Retinal pigment epithelial cell (primary cell): ENCODE results near the gene FBXW12.

Experiments used
- DNase-seq: peaks from one replicate; pipeline ENCODE4 v3.0.0-alpha.2; 2010; ENCODE audit warnings: low read depth
- H3K4me3 ChIP-seq: 2 replicates; pipeline ENCODE4 v1.5.1; 2011; ENCODE audit warnings: mild to moderate bottlenecking, low read length, control low read depth, moderate library complexity
- TF ChIP-seq, protein P1 (sequence below): conservative IDR thresholded peaks from 2 replicates; pipeline ENCODE4 v1.5.1; 2011; ENCODE audit warnings: low read depth, low read length, control low read depth, inconsistent platforms

The FBXW12 gene

DNA sequence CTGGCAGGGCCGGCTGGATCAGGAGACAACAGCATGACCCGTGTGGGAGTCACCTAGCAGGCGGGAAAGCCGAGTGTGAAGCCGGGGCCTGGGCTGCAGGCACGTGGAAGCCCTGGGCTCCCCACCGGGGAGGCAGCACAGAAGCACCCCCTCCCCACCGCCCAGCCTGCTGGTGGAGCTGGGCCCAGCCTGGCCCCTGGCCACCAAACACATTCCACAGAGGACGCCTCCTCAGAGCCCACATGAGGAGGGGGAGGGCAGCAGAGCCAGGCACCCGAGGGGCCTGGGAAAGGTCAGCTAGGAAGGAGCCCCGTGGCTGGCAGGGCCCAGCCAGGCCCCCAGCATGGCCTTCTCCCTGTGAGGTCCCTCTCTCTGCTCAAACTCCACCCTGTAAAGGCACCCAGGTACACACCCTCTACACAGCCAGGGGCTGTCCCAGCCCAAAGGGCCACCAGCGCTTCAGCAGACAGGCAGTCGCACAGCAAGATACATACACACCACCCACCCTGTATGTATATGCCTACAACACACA lies 53.3 kb downstream of the FBXW12 start:
- TF ChIP-seq, protein P1, sequence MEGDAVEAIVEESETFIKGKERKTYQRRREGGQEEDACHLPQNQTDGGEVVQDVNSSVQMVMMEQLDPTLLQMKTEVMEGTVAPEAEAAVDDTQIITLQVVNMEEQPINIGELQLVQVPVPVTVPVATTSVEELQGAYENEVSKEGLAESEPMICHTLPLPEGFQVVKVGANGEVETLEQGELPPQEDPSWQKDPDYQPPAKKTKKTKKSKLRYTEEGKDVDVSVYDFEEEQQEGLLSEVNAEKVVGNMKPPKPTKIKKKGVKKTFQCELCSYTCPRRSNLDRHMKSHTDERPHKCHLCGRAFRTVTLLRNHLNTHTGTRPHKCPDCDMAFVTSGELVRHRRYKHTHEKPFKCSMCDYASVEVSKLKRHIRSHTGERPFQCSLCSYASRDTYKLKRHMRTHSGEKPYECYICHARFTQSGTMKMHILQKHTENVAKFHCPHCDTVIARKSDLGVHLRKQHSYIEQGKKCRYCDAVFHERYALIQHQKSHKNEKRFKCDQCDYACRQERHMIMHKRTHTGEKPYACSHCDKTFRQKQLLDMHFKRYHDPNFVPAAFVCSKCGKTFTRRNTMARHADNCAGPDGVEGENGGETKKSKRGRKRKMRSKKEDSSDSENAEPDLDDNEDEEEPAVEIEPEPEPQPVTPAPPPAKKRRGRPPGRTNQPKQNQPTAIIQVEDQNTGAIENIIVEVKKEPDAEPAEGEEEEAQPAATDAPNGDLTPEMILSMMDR = no peak
- DNase-seq = peak; percentile 78
- peak overlapping the region; percentile 69 for H3K4me3 ChIP-seq

DNA sequence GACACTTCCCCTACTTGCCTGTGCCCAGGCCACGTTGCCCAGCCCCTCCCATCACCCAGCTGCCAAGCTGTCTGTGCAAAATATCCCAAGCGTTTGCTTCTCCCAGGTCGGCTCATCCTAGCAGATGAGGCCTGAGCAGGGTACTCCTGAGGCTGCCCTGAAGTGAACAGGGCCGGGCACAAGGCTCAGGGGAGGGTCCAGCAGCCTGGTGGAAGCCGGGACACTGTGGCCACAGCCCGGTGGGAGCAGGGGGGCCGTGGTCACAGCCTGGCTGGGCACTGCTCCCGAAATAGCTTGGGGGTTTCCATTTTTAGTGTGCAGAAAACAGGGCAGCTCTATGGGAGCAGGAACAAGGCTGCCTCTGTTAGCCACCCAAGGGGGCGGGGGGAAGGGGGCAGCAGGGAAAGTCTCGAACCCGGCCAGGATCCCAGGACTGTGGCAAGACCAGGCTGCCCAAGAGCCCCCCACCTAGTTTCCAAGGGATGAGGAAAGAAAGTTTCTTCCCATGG lies 54.4 kb downstream of the FBXW12 start:
- H3K4me3 ChIP-seq = peak overlapping the region; percentile 69

DNA sequence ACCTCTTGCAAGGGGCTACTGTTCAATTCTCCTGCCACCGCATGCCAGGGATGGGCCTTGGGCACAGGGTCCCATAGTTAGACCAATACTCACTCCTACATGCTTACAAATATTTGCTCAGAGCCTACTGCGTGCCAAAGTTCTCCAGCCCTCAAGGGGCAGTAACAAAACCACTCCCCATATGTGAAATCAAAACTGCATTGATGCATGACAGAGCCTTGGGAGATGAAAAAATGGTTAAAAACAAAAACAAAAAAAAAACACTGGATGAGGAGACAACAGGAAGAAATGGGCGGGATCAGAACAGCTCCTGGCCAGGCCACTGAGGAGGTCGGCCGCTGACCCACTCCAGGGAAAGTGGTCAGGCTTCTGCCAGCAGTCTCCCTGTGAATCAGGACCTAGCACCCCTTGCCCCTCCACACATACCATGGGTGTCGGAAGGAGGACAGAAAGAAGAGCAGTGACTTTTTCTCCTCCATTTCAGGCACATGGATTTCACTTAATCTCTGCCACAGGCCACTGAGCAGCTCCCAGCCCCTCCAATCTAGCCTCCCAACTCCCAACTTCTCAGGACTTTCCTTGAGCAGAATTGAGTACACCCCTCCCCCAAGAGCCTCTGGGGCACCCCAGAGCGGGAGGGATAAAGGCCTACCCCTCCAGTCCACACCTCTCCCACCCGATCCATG lies 55.1 kb downstream of the FBXW12 start:
- TF ChIP-seq, protein P1 = no peak
- H3K4me3 ChIP-seq = peak overlapping the region; percentile 69
- DNase-seq = no peak

More for the DNA sequence above, 54.4 kb downstream of the FBXW12 start:
- TF ChIP-seq, protein P1 = no peak
- DNase-seq = no peak

DNA sequence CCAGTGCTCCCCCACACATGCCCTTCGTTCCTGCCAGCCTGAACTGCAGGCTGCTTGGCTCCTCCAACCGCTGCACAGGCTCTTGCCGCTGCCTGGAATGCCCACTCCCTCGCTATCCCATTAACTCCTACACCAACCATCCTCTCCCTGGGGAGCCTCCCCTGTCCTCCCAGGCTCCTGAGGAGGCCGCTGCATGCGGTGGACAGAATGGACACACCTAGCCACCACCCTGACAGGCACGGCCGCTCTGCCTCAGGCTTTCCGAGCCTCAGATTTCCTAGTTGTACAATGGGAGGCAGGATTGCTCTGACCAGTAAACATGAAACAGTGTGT lies 55.6 kb downstream of the FBXW12 start:
- H3K4me3 ChIP-seq = peak overlapping the region; percentile 69
- TF ChIP-seq, protein P1 = no peak
- no peak for DNase-seq

DNA sequence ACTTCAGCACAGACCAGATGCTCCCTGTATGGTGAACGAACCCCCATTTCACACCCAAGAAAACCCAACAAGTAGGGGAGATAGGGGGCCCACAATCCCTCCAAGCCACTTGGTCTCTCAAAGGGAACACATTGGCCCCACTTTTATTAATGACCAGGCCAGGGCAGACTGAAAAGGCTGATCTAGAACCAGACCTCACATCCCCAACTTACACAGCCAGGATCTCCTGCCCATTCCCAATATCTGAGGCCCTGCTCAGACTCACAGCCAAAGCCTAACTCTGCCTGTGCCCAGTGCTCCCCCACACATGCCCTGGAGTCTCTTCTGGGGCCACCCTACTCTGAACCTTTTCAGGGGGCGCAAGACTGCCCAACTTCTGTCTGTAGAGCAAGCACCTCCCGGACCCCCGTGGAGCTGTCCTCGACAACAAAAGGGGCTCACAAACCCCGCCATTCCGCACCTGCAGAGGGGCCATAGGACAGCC lies 56.1 kb downstream of the FBXW12 start:
- TF ChIP-seq, protein P1 = no peak
- peak overlapping the region; percentile 69 for H3K4me3 ChIP-seq

DNA sequence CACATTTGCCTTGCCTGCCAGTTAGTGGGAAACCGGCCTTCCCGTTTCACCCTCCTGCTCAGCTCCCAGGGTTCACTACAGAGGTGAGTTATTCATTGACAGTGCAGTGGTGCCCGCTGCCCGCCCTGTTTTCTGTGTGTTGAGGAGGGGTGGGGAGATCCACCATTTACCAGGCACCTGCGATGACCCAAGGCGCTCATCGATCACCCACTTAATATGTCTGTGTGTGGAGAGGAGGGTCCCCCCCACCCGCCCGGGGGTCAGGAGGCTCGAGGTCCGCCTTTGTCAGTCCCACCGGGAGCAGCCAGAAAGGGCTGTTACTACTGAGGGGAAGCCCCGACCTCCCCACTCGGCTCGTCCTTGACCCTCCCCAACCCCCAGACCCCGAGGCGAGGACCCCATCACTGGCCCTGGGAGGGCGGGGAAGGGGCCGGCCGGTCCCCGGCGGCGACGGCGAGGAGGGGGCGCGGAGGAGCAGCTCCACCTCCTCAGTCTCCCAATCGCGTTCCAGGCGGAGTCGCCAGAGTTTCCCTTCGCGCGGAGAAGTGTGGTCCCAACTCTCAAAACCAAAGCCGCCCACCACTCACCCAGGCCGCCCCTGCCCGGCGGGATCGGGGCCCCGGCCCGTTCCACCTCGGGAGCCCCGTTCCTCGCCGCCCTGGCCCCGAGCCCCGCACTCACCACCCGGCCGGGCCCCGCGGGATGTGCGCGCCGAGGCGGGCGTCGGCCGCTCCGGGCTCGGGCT lies 56.7 kb downstream of the FBXW12 start:
- TF ChIP-seq, protein P1 = no peak
- H3K4me3 ChIP-seq = peak overlapping the region; percentile 69
- no peak for DNase-seq

More for the DNA sequence above, 56.1 kb downstream of the FBXW12 start:
- DNase-seq = no peak
